ENCODE results near the gene TNFRSF4.

Gene TNFRSF4

DNA sequence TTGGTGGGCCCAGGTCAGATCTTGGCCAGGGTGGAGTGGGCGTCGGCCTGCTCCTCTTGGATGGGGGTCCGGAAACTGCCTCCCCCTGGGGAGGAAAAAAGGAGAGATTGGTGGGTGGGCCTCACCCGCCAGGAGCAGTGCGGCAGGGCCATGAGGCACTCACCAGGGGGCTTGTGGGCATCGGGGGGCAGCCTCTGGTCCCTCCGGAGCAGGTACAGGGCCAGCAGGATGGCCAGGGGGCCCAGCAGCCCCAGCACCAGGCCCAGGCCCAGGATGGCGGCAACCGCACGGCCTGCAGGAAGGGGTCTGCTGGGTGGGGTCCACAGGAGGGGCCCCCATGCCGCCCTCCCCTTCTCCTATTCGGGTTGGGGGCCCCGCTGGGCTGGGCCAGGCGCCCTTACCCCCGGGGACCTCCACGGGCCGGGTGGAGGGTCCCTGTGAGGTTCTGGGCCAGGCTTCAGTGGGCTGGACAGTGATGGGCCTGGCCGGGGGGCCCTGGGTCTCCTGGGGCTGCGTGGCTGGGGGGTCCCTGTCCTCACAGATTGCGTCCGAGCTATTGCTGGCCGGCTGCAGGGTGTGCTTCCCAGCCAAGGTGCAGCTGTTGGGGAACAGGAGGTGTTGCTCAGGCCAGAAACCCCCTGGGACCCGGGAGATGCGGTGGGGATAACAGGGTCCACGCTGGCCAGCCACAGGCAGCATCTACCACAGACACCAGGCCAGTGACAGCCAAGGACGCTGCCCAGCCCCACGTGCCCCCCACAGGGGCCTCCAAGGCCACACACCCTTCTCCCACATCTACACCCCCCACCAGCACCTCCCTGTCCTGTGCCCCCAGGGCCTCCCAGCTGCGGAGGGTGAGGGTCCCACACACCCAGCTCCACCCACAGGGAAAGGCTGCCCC, 2.2 kb downstream of the TNFRSF4 start:
- TF ChIP-seq POLR2A (IDR thresholded peaks at IDR 0.05; ENCODE audit: extremely low read depth, insufficient read length): no peak
- DNase-seq (ENCODE audit: low read depth): peak; percentile 20
- H3K4me3 ChIP-seq (ENCODE audit: low read depth, low read length): no peak overlapping the region

GRCh38 chr1:1210726-1211540, 3.0 kb downstream of the TNFRSF4 start:
- DNase-seq (ENCODE audit: low read depth): no peak
- no peak for TF ChIP-seq POLR2A (IDR thresholded peaks at IDR 0.05; ENCODE audit: extremely low read depth, insufficient read length)
- no peak overlapping the region for H3K4me3 ChIP-seq (ENCODE audit: low read depth, low read length)

DNA sequence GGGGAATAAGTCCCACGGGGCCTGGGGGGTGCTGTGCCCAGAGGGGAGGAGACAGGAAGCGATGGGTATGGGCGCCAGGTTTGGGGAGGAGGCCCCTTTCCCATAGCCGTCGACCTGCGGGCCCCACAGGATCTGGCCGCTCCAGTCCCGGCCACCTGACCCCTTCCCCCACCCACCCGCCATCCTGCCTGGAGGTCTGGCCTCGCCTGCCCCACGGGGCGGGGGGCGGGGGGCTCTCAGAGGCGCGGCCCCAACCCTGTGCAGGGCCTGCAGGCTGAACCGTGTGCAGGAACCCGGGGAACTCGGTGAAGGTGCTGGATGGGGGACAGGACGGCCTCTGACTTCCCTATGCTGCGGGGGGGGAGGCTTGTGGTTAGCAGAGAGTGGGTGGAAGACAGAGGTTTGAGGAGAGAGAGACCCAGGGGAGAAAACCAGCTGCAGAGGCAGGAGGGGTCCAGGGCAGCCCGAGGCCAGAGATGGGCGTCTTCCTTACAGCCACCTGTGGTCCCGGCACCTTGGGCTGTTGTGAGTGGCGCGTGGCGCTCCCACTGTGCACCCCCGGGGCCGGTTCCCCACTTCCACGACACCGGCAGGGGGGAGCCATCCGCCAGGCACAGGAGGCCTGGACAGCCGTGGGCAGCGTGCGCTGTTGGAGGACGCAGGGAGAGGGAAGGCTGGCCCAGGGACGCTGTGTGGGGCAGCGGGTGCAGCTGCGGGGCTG, 5.1 kb downstream of the TNFRSF4 start:
- TF ChIP-seq CTCF (IDR thresholded peaks at IDR 0.05; ENCODE audit: low read depth, low read length) (no peak), POLR2A (IDR thresholded peaks at IDR 0.05; ENCODE audit: extremely low read depth, insufficient read length) (no peak), MAX (IDR thresholded peaks at IDR 0.05; ENCODE audit: low read depth, low read length) (peak; percentile 63), MYC (IDR thresholded peaks at IDR 0.05; ENCODE audit: low read depth, low read length) (peak; percentile 77)
- no peak overlapping the region for H3K4me3 ChIP-seq (ENCODE audit: low read depth, low read length)
- peak; percentile 94 for DNase-seq (ENCODE audit: low read depth)

DNA sequence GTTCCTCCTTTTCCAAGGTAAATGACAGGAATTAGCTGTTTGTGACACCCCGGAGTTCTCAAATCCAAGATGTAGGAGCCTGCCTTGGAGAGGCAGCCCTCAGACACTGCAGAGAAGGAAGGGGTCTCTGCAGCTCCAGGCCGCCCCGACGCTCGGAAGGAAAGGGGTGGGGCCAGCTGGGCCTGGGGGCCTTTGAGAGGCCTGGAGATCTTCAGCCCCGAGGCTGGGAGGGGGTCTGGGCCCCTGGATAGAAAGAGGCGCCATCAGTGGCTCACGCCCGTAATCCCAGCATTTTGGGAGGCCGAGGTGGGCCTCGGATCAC, 6.4 kb downstream of the TNFRSF4 start:
- DNase-seq (ENCODE audit: low read depth): no peak
- TF ChIP-seq MYC (IDR thresholded peaks at IDR 0.05; ENCODE audit: low read depth, low read length) (no peak), MAX (IDR thresholded peaks at IDR 0.05; ENCODE audit: low read depth, low read length) (no peak), CTCF (IDR thresholded peaks at IDR 0.05; ENCODE audit: low read depth, low read length) (no peak), POLR2A (IDR thresholded peaks at IDR 0.05; ENCODE audit: extremely low read depth, insufficient read length) (no peak)
- no peak overlapping the region for H3K4me3 ChIP-seq (ENCODE audit: low read depth, low read length)

GRCh38 chr1:1206966-1207531, 6.9 kb downstream of the TNFRSF4 start:
- no peak overlapping the region for H3K4me3 ChIP-seq (ENCODE audit: low read depth, low read length)
- TF ChIP-seq CTCF (IDR thresholded peaks at IDR 0.05; ENCODE audit: low read depth, low read length) (no peak), MAX (IDR thresholded peaks at IDR 0.05; ENCODE audit: low read depth, low read length) (no peak), POLR2A (IDR thresholded peaks at IDR 0.05; ENCODE audit: extremely low read depth, insufficient read length) (no peak), MYC (IDR thresholded peaks at IDR 0.05; ENCODE audit: low read depth, low read length) (no peak)
- no peak for DNase-seq (ENCODE audit: low read depth)

- no peak within 1 kb of the TSS for H3K4me3 ChIP-seq (ENCODE audit: low read depth, low read length)
- no peak for TF ChIP-seq POLR2A (IDR thresholded peaks at IDR 0.05; ENCODE audit: extremely low read depth, insufficient read length)
- TF ChIP-seq MAX (IDR thresholded peaks at IDR 0.05; ENCODE audit: low read depth, low read length): no peak
- no peak for TF ChIP-seq MYC (IDR thresholded peaks at IDR 0.05; ENCODE audit: low read depth, low read length)
- TF ChIP-seq CTCF (IDR thresholded peaks at IDR 0.05; ENCODE audit: low read depth, low read length): no peak
- peak; percentile 19 for DNase-seq (ENCODE audit: low read depth)
Observed at GRCh38 chr1:1206376-1206965, 7.5 kb downstream of the TNFRSF4 start, which contains the start of gene TNFRSF18. Gene TNFRSF18 (minus strand): TSS chr1:1206592. CDS start chr1:1206571, 21 bp downstream.

Data from NB4 (cell line).